GM21515 (cell line): Measurements from ENCODE around the gene ZNF285.
"Not testable (repeated sequence)": the region's sequence is repeated elsewhere in the genome, so short reads cannot be mapped to it uniquely, and the experiment has no call there.

Experiments used
- ATAC-seq: cut with Tn5 transposase; IDR thresholded peaks from one replicate; pipeline ENCODE4 v1.9.1; 2021; ENCODE audit not compliant: unreplicated experiment

ZNF285 gene

GRCh38 chr19:44401139-44402115 is at the start of gene ZNF285:
ZNF285 (minus strand) TSS chr19:44401608; CDS start chr19:44397213, 4,395 bp downstream.
- ATAC-seq, result no peak

DNA sequence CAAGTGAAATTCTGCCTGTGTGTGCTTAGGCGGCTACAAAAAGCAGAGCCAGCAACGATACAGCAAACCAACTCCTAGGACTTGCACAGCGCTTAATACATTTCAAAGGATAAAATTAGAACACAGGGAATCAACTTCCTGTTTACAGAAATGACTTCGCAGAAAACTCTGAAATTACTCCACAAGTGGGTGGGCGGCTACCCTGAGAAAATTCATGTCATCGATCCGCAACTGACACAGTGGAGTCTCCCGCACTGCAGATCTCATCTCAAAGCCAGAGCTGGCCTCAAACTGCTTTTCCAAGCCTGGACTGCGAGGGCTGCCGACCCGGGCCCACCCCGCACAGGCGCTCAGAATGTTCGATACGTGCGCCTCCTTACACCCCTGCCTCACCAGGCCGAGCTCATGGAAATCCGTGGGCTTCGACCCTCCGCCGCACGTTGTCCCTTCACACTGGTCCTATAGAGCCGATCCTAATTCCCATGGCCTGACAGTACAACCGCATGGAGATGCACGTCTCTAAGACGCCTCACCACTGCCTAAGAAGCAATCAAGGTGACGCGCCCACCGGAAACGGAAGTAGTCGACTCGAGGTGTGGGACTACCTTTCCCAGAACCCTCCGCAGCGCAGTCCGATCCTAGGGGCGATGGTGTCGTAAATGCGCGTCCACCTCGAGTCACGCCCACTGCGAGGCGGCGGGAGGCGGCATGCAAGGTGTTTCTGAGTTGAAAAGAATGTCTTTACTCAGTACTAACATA is 46.7 kb upstream of the ZNF285 start, which contains the start of gene ZNF229:
TSS of gene ZNF229 (minus strand) at position 557 of the 759 bp plus-strand sequence. CDS start 5,625 bp downstream, outside the sequence.
- ATAC-seq, result no peak

- no peak for ATAC-seq
These were observed 37.0 kb upstream of the ZNF285 start for GRCh38 chr19:44438441-44438840.

- no peak for ATAC-seq
These were observed 34.0 kb upstream of the ZNF285 start for GRCh38 chr19:44435441-44435840.

GRCh38 chr19:44430956-44431355 is 29.5 kb upstream of the ZNF285 start:
- ATAC-seq, result no peak

- ATAC-seq, result not testable (repeated sequence)
These were observed 14.1 kb upstream of the ZNF285 start for GRCh38 chr19:44415553-44415952.

- ATAC-seq, result not testable (repeated sequence)
These were observed 12.1 kb downstream of the ZNF285 start for GRCh38 chr19:44389268-44389667.

- no peak for ATAC-seq
These were observed 26.6 kb downstream of the ZNF285 start for GRCh38 chr19:44374789-44375188.

DNA sequence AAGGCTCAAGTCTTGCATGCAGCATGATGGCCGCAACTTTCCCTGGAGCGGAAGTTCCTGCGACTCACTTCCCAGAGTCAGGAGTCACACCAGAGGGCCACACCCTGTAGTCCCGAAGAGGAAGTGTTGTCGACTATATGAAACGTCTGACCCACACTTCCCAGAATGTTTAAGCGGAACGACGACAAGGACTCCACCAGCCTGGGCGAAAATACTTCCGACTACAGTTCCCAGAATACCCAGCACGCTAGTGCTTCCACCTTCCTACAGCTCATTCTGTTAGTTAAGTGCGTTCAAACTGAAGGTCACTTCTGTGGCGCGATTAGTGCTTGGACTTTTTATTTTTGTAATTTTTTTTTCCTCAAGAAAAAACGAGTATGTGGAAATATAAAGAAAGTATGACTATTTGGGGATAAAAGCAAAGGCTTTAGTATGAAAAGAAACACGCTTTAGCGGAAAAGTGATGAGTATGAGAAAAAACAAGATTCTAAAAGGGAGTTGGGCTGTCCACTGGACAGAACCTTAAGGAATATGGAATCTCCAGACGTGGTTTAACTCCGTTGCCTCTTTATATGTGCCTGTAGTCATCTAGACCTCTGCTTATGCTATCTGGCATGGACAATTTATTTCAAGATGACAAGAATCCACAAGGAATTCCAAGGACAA is 29.5 kb downstream of the ZNF285 start:
- ATAC-seq, result no peak

DNA sequence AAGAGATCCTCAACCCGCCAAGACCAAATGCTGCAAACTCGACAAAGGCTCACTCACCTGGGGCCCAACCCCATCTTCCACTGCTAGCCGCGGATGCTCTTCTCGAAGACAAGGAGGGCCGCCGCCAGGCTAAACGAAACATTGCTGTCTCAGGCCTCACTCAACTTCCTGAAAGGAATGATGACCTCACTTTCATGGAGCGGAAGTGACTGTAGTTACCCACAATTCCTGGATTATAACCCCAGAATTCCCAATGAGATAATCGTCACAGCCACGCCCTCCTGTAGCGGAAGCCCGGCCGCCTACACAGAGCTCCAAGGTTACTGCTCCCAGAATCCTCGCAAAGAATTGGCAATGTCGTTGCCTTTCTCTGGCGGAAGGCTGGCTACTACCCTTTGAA is 34.4 kb downstream of the ZNF285 start:
- no peak for ATAC-seq

- no peak for ATAC-seq
These were observed 44.9 kb downstream of the ZNF285 start, which contains the start of gene ZNF112 for GRCh38 chr19:44356383-44357111. ZNF112 (minus strand) TSS chr19:44356680; CDS start chr19:44340539, 16,141 bp downstream.

GRCh38 chr19:44346556-44346955 is 54.9 kb downstream of the ZNF285 start:
- no peak for ATAC-seq

DNA sequence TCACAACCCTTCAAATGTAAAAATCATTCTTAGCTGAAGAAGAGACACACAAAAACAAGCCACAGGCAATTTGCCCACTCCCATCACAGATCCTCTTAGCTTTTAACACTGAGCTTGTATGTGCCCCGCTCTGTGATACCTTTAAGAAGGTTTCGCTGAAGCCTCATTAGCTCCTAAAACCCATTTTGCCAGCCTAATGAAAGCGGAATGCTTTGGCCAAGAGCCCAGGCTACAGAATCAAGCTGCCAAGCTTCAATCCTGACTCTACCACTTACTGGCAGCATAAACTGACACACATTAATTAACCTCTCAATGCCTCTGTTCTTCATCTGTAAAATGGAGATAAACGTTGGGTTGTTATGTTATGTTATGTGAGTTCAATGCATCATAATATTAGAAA is 55.4 kb downstream of the ZNF285 start:
- no peak for ATAC-seq

DNA sequence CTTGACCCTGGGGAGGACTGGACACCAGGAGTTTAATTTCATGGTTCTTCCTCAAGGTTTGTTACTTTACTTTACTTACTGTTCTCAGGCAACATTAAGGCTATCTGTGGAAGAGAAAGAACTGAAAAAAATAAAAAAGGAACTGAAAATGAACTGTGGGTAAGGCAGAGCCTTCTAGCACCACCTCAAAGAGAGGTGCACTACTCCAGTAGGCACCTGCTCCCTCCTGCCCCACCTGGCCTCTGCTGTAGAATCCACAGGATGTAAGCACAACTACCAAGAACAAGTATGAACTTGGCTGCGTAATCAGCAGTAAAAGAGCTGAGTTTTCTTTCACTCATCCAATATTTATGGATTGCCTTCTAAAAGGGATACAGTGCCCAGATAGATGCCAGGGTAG is 57.2 kb downstream of the ZNF285 start:
- ATAC-seq, result no peak

DNA sequence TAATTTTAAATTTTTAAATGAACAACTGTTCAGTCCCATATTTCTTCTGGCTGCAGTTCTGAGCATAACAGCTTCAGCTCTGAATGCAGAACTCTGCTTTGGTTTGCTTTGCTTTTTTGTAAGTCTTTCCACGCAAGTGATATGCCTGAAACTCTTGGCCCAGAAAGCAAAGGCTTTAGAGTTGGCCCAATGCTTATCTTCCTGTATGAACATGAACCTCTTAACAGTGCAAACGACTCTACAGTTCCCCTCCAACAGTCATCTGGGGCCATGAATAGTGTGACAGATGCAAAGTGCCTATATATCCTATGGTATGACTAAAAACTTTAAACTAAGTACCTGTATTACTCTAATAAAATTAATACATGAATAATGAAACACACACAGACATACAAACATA is 59.6 kb downstream of the ZNF285 start:
- ATAC-seq, result no peak

DNA sequence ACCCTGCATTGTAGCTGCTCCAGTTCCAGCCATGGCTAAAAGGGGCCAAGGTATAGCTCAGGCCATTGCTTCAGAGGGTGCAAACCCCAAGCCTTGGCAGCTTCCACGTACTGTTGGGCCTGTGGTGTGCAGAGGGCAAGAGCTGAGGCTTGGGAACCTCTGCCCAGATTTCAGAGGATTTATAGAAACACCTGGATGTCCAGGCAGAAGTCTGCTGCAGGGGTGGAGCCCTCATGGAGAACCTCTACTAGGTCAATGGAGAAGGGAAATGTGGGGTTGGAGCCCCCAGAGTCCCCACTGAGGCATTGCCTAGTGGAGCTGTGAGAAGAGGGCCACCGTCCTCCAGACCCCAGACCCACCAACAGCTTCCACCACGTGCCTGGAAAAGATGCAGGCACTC is 66.8 kb downstream of the ZNF285 start:
- ATAC-seq, result not testable (repeated sequence)
